Choroid plexus epithelial cell (primary cell): ENCODE measurements around the gene TMPRSS11B.
A peak's percentile ranks its signal among the peaks of the same experiment; 100 is the strongest.
"Not testable (repeated sequence)": the region's sequence is repeated elsewhere in the genome, so short reads cannot be mapped to it uniquely, and the experiment has no call there.

ENCODE experiments used
- DNase-seq: peaks from one replicate; pipeline ENCODE4 v3.0.0-alpha.2; 2010; ENCODE audit warnings: low read depth
- H3K4me3 ChIP-seq: 2 replicates; pipeline ENCODE4 v1.5.1; 2011; ENCODE audit warnings: low read depth, mild to moderate bottlenecking, control low read depth, low read length, moderate library complexity
- CTCF ChIP-seq: conservative IDR thresholded peaks from 2 replicates; pipeline ENCODE4 v1.5.1; 2011; ENCODE audit warnings: low read depth, mild to moderate bottlenecking, control low read depth, inconsistent platforms, low read length, moderate library complexity

Gene TMPRSS11B

GRCh38 chr4:68218044-68218443 is 27.4 kb downstream of the TMPRSS11B start:
- no peak for DNase-seq
- no peak for TF ChIP-seq CTCF
- H3K4me3 ChIP-seq: no peak overlapping the region

GRCh38 chr4:68216501-68216900 is 29.0 kb downstream of the TMPRSS11B start:
- TF ChIP-seq CTCF: no peak
- DNase-seq: no peak
- no peak overlapping the region for H3K4me3 ChIP-seq

- peak; percentile 3 for DNase-seq
- H3K4me3 ChIP-seq: no peak overlapping the region
- no peak for TF ChIP-seq CTCF
Measured at GRCh38 chr4:68209003-68209402, 36.5 kb downstream of the TMPRSS11B start.

- H3K4me3 ChIP-seq, DNase-seq: not testable (repeated sequence)
Measured at GRCh38 chr4:68194305-68194704, 51.2 kb downstream of the TMPRSS11B start.

DNA sequence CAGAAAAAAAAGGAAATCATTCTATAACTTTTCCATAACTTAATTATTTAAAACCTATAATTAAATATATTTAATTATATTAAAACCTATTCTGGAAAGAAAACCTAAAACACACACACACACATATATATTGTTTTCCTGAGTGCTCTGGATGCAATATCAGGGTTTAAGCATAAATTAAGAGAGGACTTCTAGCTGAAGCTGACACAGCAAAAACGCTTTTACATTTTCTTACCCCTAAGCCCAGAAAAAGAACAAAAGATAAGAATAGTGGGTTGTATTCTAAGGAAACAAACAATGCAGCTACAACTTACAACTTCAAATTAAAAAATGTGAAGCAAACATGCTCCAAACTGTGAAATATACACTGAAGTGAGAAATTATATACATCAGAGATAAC is 52.3 kb downstream of the TMPRSS11B start:
- no peak for TF ChIP-seq CTCF
- DNase-seq: no peak
- no peak overlapping the region for H3K4me3 ChIP-seq

DNA sequence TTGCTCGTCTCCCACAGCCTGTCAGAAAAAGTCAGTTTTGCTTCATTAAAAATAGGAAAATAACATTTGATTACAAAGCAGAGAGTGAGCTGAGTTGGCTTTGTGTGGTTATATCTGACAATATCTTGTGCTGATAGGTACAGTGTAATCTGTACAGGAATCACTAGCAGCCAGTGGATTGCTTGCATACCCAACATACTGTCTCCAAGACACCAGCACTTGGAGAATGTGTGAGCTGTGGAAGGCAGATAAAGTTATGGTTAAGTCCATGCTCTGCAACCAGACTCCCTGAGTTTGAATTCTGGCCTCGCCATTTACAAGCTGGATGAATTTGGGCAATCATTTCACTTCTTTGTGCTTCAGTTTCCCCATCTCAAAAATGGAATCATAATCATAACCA is 58.3 kb downstream of the TMPRSS11B start:
- DNase-seq: no peak
- no peak for TF ChIP-seq CTCF
- no peak overlapping the region for H3K4me3 ChIP-seq

GRCh38 chr4:68184923-68185322 is 60.6 kb downstream of the TMPRSS11B start:
- H3K4me3 ChIP-seq: no peak overlapping the region
- no peak for TF ChIP-seq CTCF
- DNase-seq: no peak

- H3K4me3 ChIP-seq: no peak overlapping the region
- TF ChIP-seq CTCF: no peak
- DNase-seq: no peak
Measured at GRCh38 chr4:68183417-68183816, 62.1 kb downstream of the TMPRSS11B start.
